RCC 7860 (cell line): Measurements from ENCODE around the gene CAMK2A.
A peak's percentile ranks its signal among the peaks of the same experiment; 100 is the strongest.

Source experiments
- DNase-seq: peaks from one replicate; pipeline ENCODE4 v3.0.0-alpha.2; 2015; ENCODE audit warnings: low spot score
- FAIRE-seq: peaks from 2 replicates; lab custom pipeline; 2012; peaks lifted over from hg19 to GRCh38; lab: Jason Lieb, UNC

CAMK2A gene

GRCh38 chr5:150302301-150303069 lies 12.9 kb upstream of the CAMK2A start, which contains the start of gene ARSI:
ARSI (minus strand) TSS chr5:150302905; CDS start chr5:150302373, 532 bp downstream.
- no peak for FAIRE-seq
- no peak for DNase-seq

GRCh38 chr5:150301901-150302300 lies 12.3 kb upstream of the CAMK2A start:
- FAIRE-seq (no peak), DNase-seq (no peak)

GRCh38 chr5:150301170-150301505 lies 11.6 kb upstream of the CAMK2A start:
- DNase-seq (no peak), FAIRE-seq (no peak)

GRCh38 chr5:150300496-150301169 lies 11.1 kb upstream of the CAMK2A start:
- DNase-seq (no peak), FAIRE-seq (no peak)

GRCh38 chr5:150299571-150300327 lies 10.2 kb upstream of the CAMK2A start:
- FAIRE-seq = no peak
- DNase-seq = no peak

GRCh38 chr5:150298701-150299451 lies 9.3 kb upstream of the CAMK2A start:
- peak; percentile 72 for FAIRE-seq
- DNase-seq = peak; percentile 73

GRCh38 chr5:150297934-150298595 lies 8.5 kb upstream of the CAMK2A start:
- DNase-seq = no peak
- FAIRE-seq = no peak

- no peak for FAIRE-seq
Observed at GRCh38 chr5:150297236-150297890, 7.8 kb upstream of the CAMK2A start.

GRCh38 chr5:150296496-150296895 lies 6.9 kb upstream of the CAMK2A start:
- DNase-seq (no peak), FAIRE-seq (no peak)

More at GRCh38 chr5:150297236-150297890, 7.8 kb upstream of the CAMK2A start:
- no peak for DNase-seq

GRCh38 chr5:150295741-150296486 lies 6.3 kb upstream of the CAMK2A start:
- no peak for FAIRE-seq
- DNase-seq = no peak

GRCh38 chr5:150295172-150295634 lies 5.6 kb upstream of the CAMK2A start:
- FAIRE-seq (no peak), DNase-seq (peak; percentile 54)

GRCh38 chr5:150294551-150295071 lies 5.0 kb upstream of the CAMK2A start:
- FAIRE-seq (no peak), DNase-seq (no peak)

- DNase-seq = no peak
- FAIRE-seq = no peak
Observed at GRCh38 chr5:150293091-150293941, 3.7 kb upstream of the CAMK2A start.

- no peak for FAIRE-seq
- no peak for DNase-seq
Observed at GRCh38 chr5:150291388-150292385, 2.1 kb upstream of the CAMK2A start.

GRCh38 chr5:150288791-150289190 lies 782 bp downstream of the CAMK2A start:
- FAIRE-seq = no peak

GRCh38 chr5:150288361-150288760 lies 1.2 kb downstream of the CAMK2A start:
- FAIRE-seq (no peak), DNase-seq (no peak)

More at GRCh38 chr5:150288791-150289190, 782 bp downstream of the CAMK2A start:
- no peak for DNase-seq

GRCh38 chr5:150286820-150287219 lies 2.8 kb downstream of the CAMK2A start:
- FAIRE-seq (no peak), DNase-seq (no peak)
